ENCODE data around the gene SLC47A1.
"Not testable (repeated sequence)": the region's sequence is repeated elsewhere in the genome, so short reads cannot be mapped to it uniquely, and the experiment has no call there.

The SLC47A1 gene

GRCh38 chr17:19520641-19521040 lies 13.0 kb upstream of the SLC47A1 start:
- no peak for DNase-seq (ENCODE audit: low read depth)
- TF ChIP-seq CTCF (IDR thresholded peaks at IDR 0.05; ENCODE audit: low read depth, low read length, missing control alignments) = no peak
- no peak overlapping the region for H3K4me3 ChIP-seq (ENCODE audit: low read depth, low read length)
- in situ Hi-C loops (cut with HindIII; ENCODE audit: low sequenced_read_pairs) = loop anchor here (10.0 kb wide), 1 partner anchor 156 kb away; the partner anchor contains the start of gene B9D1

- in situ Hi-C loops (cut with HindIII; ENCODE audit: low sequenced_read_pairs) = loop anchor here (10.0 kb wide), 1 partner anchor 159 kb away; the partner anchor contains the start of gene B9D1
- no peak overlapping the region for H3K4me3 ChIP-seq (ENCODE audit: low read depth, low read length)
- TF ChIP-seq CTCF (IDR thresholded peaks at IDR 0.05; ENCODE audit: low read depth, low read length, missing control alignments) = no peak
- DNase-seq (ENCODE audit: low read depth) = no peak
These were observed 10.0 kb upstream of the SLC47A1 start for GRCh38 chr17:19523690-19524089.

- DNase-seq (ENCODE audit: low read depth); H3K4me3 ChIP-seq (ENCODE audit: low read depth, low read length): not testable (repeated sequence)
- in situ Hi-C loops (cut with HindIII; ENCODE audit: low sequenced_read_pairs) = loop anchor here (10.0 kb wide), 1 partner anchor 162 kb away; the partner anchor contains the start of gene B9D1
These were observed 6.7 kb upstream of the SLC47A1 start for GRCh38 chr17:19526950-19527349.

GRCh38 chr17:19531780-19532501 lies 1.7 kb upstream of the SLC47A1 start:
- DNase-seq (ENCODE audit: low read depth) = no peak
- no peak overlapping the region for H3K4me3 ChIP-seq (ENCODE audit: low read depth, low read length)
- TF ChIP-seq CTCF (IDR thresholded peaks at IDR 0.05; ENCODE audit: low read depth, low read length, missing control alignments) = no peak
- in situ Hi-C loops (cut with HindIII; ENCODE audit: low sequenced_read_pairs) = no loop called here

GRCh38 chr17:19533036-19533717 lies 477 bp upstream of the SLC47A1 start:
- in situ Hi-C loops (cut with HindIII; ENCODE audit: low sequenced_read_pairs) = no loop called here
- peak overlapping the region; percentile 38 for H3K4me3 ChIP-seq (ENCODE audit: low read depth, low read length)
- no peak for DNase-seq (ENCODE audit: low read depth)
- TF ChIP-seq CTCF (IDR thresholded peaks at IDR 0.05; ENCODE audit: low read depth, low read length, missing control alignments) = no peak

GRCh38 chr17:19534562-19535149 lies 1.0 kb downstream of the SLC47A1 start:
- TF ChIP-seq CTCF (IDR thresholded peaks at IDR 0.05; ENCODE audit: low read depth, low read length, missing control alignments) = no peak
- in situ Hi-C loops (cut with HindIII; ENCODE audit: low sequenced_read_pairs) = no loop called here
- DNase-seq (ENCODE audit: low read depth) = peak; percentile 75
- peak overlapping the region; percentile 38 for H3K4me3 ChIP-seq (ENCODE audit: low read depth, low read length)

GRCh38 chr17:19537111-19537510 lies 3.5 kb downstream of the SLC47A1 start:
- DNase-seq (ENCODE audit: low read depth) = no peak
- H3K4me3 ChIP-seq (ENCODE audit: low read depth, low read length) = no peak overlapping the region
- TF ChIP-seq CTCF (IDR thresholded peaks at IDR 0.05; ENCODE audit: low read depth, low read length, missing control alignments) = no peak
- in situ Hi-C loops (cut with HindIII; ENCODE audit: low sequenced_read_pairs) = no loop called here
